ENCODE data around the gene KCNK10.

GRCh38 chr14:88185843-88186242 is 137.2 kb downstream of the KCNK10 start:
- TF ChIP-seq EZH2 (IDR thresholded peaks at IDR 0.05; ENCODE audit: borderline replicate concordance, insufficient read depth, low read depth, low read length, poor library complexity, severe bottlenecking): no peak
- TF ChIP-seq, protein P1, sequence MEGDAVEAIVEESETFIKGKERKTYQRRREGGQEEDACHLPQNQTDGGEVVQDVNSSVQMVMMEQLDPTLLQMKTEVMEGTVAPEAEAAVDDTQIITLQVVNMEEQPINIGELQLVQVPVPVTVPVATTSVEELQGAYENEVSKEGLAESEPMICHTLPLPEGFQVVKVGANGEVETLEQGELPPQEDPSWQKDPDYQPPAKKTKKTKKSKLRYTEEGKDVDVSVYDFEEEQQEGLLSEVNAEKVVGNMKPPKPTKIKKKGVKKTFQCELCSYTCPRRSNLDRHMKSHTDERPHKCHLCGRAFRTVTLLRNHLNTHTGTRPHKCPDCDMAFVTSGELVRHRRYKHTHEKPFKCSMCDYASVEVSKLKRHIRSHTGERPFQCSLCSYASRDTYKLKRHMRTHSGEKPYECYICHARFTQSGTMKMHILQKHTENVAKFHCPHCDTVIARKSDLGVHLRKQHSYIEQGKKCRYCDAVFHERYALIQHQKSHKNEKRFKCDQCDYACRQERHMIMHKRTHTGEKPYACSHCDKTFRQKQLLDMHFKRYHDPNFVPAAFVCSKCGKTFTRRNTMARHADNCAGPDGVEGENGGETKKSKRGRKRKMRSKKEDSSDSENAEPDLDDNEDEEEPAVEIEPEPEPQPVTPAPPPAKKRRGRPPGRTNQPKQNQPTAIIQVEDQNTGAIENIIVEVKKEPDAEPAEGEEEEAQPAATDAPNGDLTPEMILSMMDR (IDR thresholded peaks at IDR 0.05): no peak
